SK-N-SH treated with all-trans-retinoic acid at 6 μM for 48 hours (cell line): ENCODE measurements around the gene PTF1A.

Experiments used
- ATAC-seq: fragments of 200-7000 bp; cut with Tn5 transposase; 3 replicates; pipeline ENCODE4 v1.9.1; 2020; ENCODE audit warnings: mild to moderate bottlenecking, moderate library complexity
- ARNTL ChIP-seq: fragments of 450-650 bp; formaldehyde crosslinking; IDR thresholded peaks from 2 replicates; pipeline ENCODE4 v1.5.0; 2020; ENCODE audit warnings: low read depth, mild to moderate bottlenecking, moderate library complexity, borderline replicate concordance
- BACH2 ChIP-seq: fragments of 250-450 bp; sonication (Bioruptor Pico); IDR thresholded peaks from 2 replicates; pipeline ENCODE4 v1.9.0; 2021; ENCODE audit warnings: mild to moderate bottlenecking, borderline replicate concordance
- CREB5 ChIP-seq: fragments of 250-450 bp; sonication (Bioruptor Pico); IDR thresholded peaks from 2 replicates; pipeline ENCODE4 v1.5.1; 2020; ENCODE audit warnings: low read depth, mild to moderate bottlenecking, moderate library complexity
- CSDC2 ChIP-seq: fragments of 250-450 bp; sonication (Bioruptor Pico); IDR thresholded peaks from 2 replicates; pipeline ENCODE4 v1.5.0; 2020; ENCODE audit warnings: mild to moderate bottlenecking, moderate library complexity
- CSRNP3 ChIP-seq: fragments of 250-450 bp; sonication (Bioruptor Pico); IDR thresholded peaks from 2 replicates; pipeline ENCODE4 v1.5.1; 2021; ENCODE audit warnings: mild to moderate bottlenecking, moderate library complexity
- ESRRG ChIP-seq: fragments of 250-450 bp; sonication (Bioruptor Pico); IDR thresholded peaks from 2 replicates; pipeline ENCODE4 v1.6.1; 2021; ENCODE audit warnings: mild to moderate bottlenecking
- GLIS3 ChIP-seq: fragments of 250-450 bp; sonication (Bioruptor Pico); IDR thresholded peaks from 2 replicates; pipeline ENCODE4 v1.5.0; 2020; ENCODE audit warnings: mild to moderate bottlenecking, moderate library complexity
- ISL1 ChIP-seq: fragments of 250-450 bp; sonication (Bioruptor Pico); IDR thresholded peaks from 2 replicates; pipeline ENCODE4 v2.1.2; 2022; ENCODE audit warnings: mild to moderate bottlenecking, moderate library complexity
- OSR1 ChIP-seq: fragments of 250-450 bp; sonication (Bioruptor Pico); IDR thresholded peaks from 2 replicates; pipeline ENCODE4 v1.8.0; 2022; ENCODE audit warnings: moderate library complexity, mild to moderate bottlenecking, inconsistent platforms
- PATZ1 ChIP-seq: fragments of 250-450 bp; sonication (Bioruptor Pico); IDR thresholded peaks from 2 replicates; pipeline ENCODE4 v1.8.0; 2020; ENCODE audit warnings: mild to moderate bottlenecking, moderate library complexity, borderline replicate concordance
- POU6F1 ChIP-seq: fragments of 250-450 bp; sonication (Bioruptor Pico); IDR thresholded peaks from 2 replicates; pipeline ENCODE4 v1.8.0; 2021; ENCODE audit warnings: low read depth, mild to moderate bottlenecking, moderate library complexity, borderline replicate concordance
- PPARA ChIP-seq: fragments of 250-450 bp; sonication (Bioruptor Pico); IDR thresholded peaks from 2 replicates; pipeline ENCODE4 v1.5.0; 2020; ENCODE audit warnings: mild to moderate bottlenecking, borderline replicate concordance
- RARB ChIP-seq: fragments of 250-450 bp; sonication (Bioruptor Pico); IDR thresholded peaks from 2 replicates; pipeline ENCODE4 v1.8.0; 2021; ENCODE audit warnings: mild to moderate bottlenecking, moderate library complexity
- SNAI2 ChIP-seq: fragments of 250-450 bp; sonication (Bioruptor Pico); IDR thresholded peaks from 2 replicates; pipeline ENCODE4 v1.5.0; 2020; ENCODE audit warnings: mild to moderate bottlenecking, moderate library complexity
- TCF4 ChIP-seq: fragments of 250-450 bp; sonication (Bioruptor Pico); IDR thresholded peaks from 2 replicates; pipeline ENCODE4 v1.8.0; 2021; ENCODE audit warnings: mild to moderate bottlenecking, moderate library complexity, borderline replicate concordance
- TOX ChIP-seq: fragments of 250-450 bp; sonication (Bioruptor Pico); IDR thresholded peaks from 2 replicates; pipeline ENCODE4 v1.8.0; 2021; ENCODE audit warnings: mild to moderate bottlenecking, moderate library complexity, borderline replicate concordance
- TSHZ2 ChIP-seq: fragments of 250-450 bp; sonication (Bioruptor Pico); IDR thresholded peaks from 2 replicates; pipeline ENCODE4 v1.5.0; 2020; ENCODE audit warnings: mild to moderate bottlenecking, moderate library complexity
- ZC3H10 ChIP-seq: fragments of 250-450 bp; sonication (Bioruptor Pico); IDR thresholded peaks from 2 replicates; pipeline ENCODE4 v1.5.1; 2021; ENCODE audit warnings: mild to moderate bottlenecking, moderate library complexity
- ZFP3 ChIP-seq: fragments of 250-450 bp; sonication (Bioruptor Pico); IDR thresholded peaks from 2 replicates; pipeline ENCODE4 v1.5.0; 2020; ENCODE audit warnings: mild to moderate bottlenecking, moderate library complexity
- ZFP30 ChIP-seq: fragments of 450-650 bp; formaldehyde crosslinking; IDR thresholded peaks from 2 replicates; pipeline ENCODE4 v1.5.0; 2022; ENCODE audit warnings: mild to moderate bottlenecking, moderate library complexity
- ZNF565 ChIP-seq: fragments of 450-650 bp; formaldehyde crosslinking; conservative IDR thresholded peaks from 2 replicates; pipeline ENCODE4 v1.5.0; 2020; ENCODE audit warnings: low read depth, mild to moderate bottlenecking, moderate library complexity
- ZNF70 ChIP-seq: fragments of 450-650 bp; formaldehyde crosslinking; IDR thresholded peaks from 2 replicates; pipeline ENCODE4 v1.5.0; 2020; ENCODE audit warnings: mild to moderate bottlenecking, moderate library complexity
- ZNF8 ChIP-seq: fragments of 450-650 bp; formaldehyde crosslinking; IDR thresholded peaks from 2 replicates; pipeline ENCODE4 v1.5.0; 2020; ENCODE audit warnings: mild to moderate bottlenecking, moderate library complexity

The PTF1A gene

GRCh38 chr10:23157239-23157681 lies 34.9 kb upstream of the PTF1A start:
- TF ChIP-seq ISL1 (no peak), RARB (CRISPR knock-in tag) (no peak), PPARA (CRISPR knock-in tag) (no peak), ESRRG (CRISPR knock-in tag) (no peak), TOX (CRISPR knock-in tag) (no peak), OSR1 (CRISPR knock-in tag) (no peak), CSDC2 (no peak)
- no peak for ATAC-seq

GRCh38 chr10:23157691-23158369 lies 34.3 kb upstream of the PTF1A start:
- TF ChIP-seq ZNF8 (CRISPR knock-in tag) (no peak), BACH2 (CRISPR knock-in tag) (no peak), TCF4 (CRISPR knock-in tag) (no peak), ARNTL (CRISPR knock-in tag) (no peak), CSDC2 (no peak), RARB (CRISPR knock-in tag) (no peak), GLIS3 (CRISPR knock-in tag) (no peak), SNAI2 (CRISPR knock-in tag) (no peak), TSHZ2 (CRISPR knock-in tag) (no peak), ESRRG (CRISPR knock-in tag) (no peak), ZNF565 (CRISPR knock-in tag) (no peak), TOX (CRISPR knock-in tag) (no peak), PATZ1 (CRISPR knock-in tag) (no peak), CREB5 (CRISPR knock-in tag) (no peak), CSRNP3 (CRISPR knock-in tag) (no peak), ZNF70 (no peak), ZFP30 (CRISPR knock-in tag) (no peak), ZC3H10 (CRISPR knock-in tag) (no peak), PPARA (CRISPR knock-in tag) (no peak)
- peak; percentile 84 for ATAC-seq

GRCh38 chr10:23158370-23158769 lies 33.7 kb upstream of the PTF1A start:
- TF ChIP-seq ZNF8 (CRISPR knock-in tag) (no peak), ZFP3 (CRISPR knock-in tag) (no peak), SNAI2 (CRISPR knock-in tag) (no peak), ZNF70 (no peak), GLIS3 (CRISPR knock-in tag) (no peak), ESRRG (CRISPR knock-in tag) (no peak), RARB (CRISPR knock-in tag) (no peak), TOX (CRISPR knock-in tag) (no peak), ZNF565 (CRISPR knock-in tag) (no peak), CREB5 (CRISPR knock-in tag) (no peak), ARNTL (CRISPR knock-in tag) (no peak), TCF4 (CRISPR knock-in tag) (no peak), CSDC2 (no peak), ZFP30 (CRISPR knock-in tag) (no peak), POU6F1 (CRISPR knock-in tag) (no peak), PATZ1 (CRISPR knock-in tag) (no peak), ZC3H10 (CRISPR knock-in tag) (no peak)
- peak; percentile 95 for ATAC-seq
